Neutrophil (primary cell): ENCODE measurements around the gene TBC1D19.
"Not testable (repeated sequence)": the region's sequence is repeated elsewhere in the genome, so short reads cannot be mapped to it uniquely, and the experiment has no call there.

Source experiments
- H3K27ac ChIP-seq: fragments of 200-600 bp; sonication (generic); 2 replicates; pipeline ENCODE4 v1.5.1; 2016; ENCODE audit warnings: mild to moderate bottlenecking, moderate library complexity
- H3K27me3 ChIP-seq: fragments of 200-600 bp; sonication (generic); 2 replicates; pipeline ENCODE4 v1.6.0; 2016; ENCODE audit warnings: mild to moderate bottlenecking
- H3K36me3 ChIP-seq: fragments of 200-600 bp; sonication (generic); 2 replicates; pipeline ENCODE4 v1.5.1; 2017
- H3K4me1 ChIP-seq, 2 experiments: fragments of 200-600 bp in 1 of 2; sonication (generic) in 1 of 2; 1 replicate in 1 of 2; 2 replicates in 1 of 2; pipeline versions ENCODE4 v1.5.1 to v1.6.1; 2013 to 2016; ENCODE audit warnings: low read depth in 1 of 2, low read length in 1 of 2, mild to moderate bottlenecking in 1 of 2, moderate library complexity in 1 of 2; ENCODE audit not compliant: control insufficient read depth in 1 of 2, insufficient read depth in 1 of 2
- H3K4me3 ChIP-seq, 2 experiments: fragments of 200-600 bp in 1 of 2; sonication (generic) in 1 of 2; 1 replicate in 1 of 2; 2 replicates in 1 of 2; pipeline ENCODE4 v1.5.1; 2013 to 2016; ENCODE audit warnings: low read depth in 1 of 2, low read length in 1 of 2, mild to moderate bottlenecking in 1 of 2, moderate library complexity in 1 of 2
- H3K9me3 ChIP-seq: fragments of 200-600 bp; sonication (generic); 2 replicates; pipeline ENCODE4 v1.5.1; 2016
- CTCF ChIP-seq: fragments of 200-600 bp; sonication (generic); IDR thresholded peaks from 2 replicates; pipeline ENCODE4 v1.5.1; 2016; ENCODE audit warnings: antibody characterized with exemption

The TBC1D19 gene

GRCh38 chr4:26685250-26685649 is 101.4 kb downstream of the TBC1D19 start:
- no peak overlapping the region for H3K27ac ChIP-seq
- H3K4me1 ChIP-seq, result no peaks in the 10 kb centered on the region
- H3K27me3 ChIP-seq, result no peaks in the 10 kb centered on the region
- no peak for TF ChIP-seq CTCF
- H3K36me3 ChIP-seq, result no peaks in the 10 kb centered on the region
- no peaks in the 10 kb centered on the region for H3K9me3 ChIP-seq
- H3K4me3 ChIP-seq, result no peak overlapping the region

GRCh38 chr4:26687728-26688127 is 103.8 kb downstream of the TBC1D19 start:
- Histone ChIP-seq H3K27me3 (no peaks in the 10 kb centered on the region), H3K4me3 (no peak overlapping the region), H3K9me3 (no peaks in the 10 kb centered on the region), H3K27ac (no peak overlapping the region), H3K36me3 (no peaks in the 10 kb centered on the region), H3K4me1 (no peaks in the 10 kb centered on the region)
- TF ChIP-seq CTCF, result no peak

GRCh38 chr4:26690506-26690905 is 106.6 kb downstream of the TBC1D19 start:
- Histone ChIP-seq H3K36me3 (no peaks in the 10 kb centered on the region), H3K9me3 (no peaks in the 10 kb centered on the region), H3K4me3 (no peak overlapping the region), H3K27ac (no peak overlapping the region), H3K27me3 (no peaks in the 10 kb centered on the region), H3K4me1 (no peaks in the 10 kb centered on the region)
- TF ChIP-seq CTCF, result no peak

GRCh38 chr4:26692014-26692726 is 108.3 kb downstream of the TBC1D19 start:
- Histone ChIP-seq H3K27ac (no peak overlapping the region), H3K27me3 (no peaks in the 10 kb centered on the region)
- no peak for TF ChIP-seq CTCF

GRCh38 chr4:26694131-26694530 is 110.2 kb downstream of the TBC1D19 start:
- not testable (repeated sequence) for H3K9me3 ChIP-seq, H3K36me3 ChIP-seq, H3K4me3 ChIP-seq, H3K27ac ChIP-seq, H3K27me3 ChIP-seq, H3K4me1 ChIP-seq

More at GRCh38 chr4:26692014-26692726, 108.3 kb downstream of the TBC1D19 start:
- Histone ChIP-seq H3K4me3 (no peak overlapping the region), H3K36me3 (no peaks in the 10 kb centered on the region), H3K4me1 (no peaks in the 10 kb centered on the region), H3K9me3 (no peaks in the 10 kb centered on the region)

- Histone ChIP-seq H3K36me3 (no peaks in the 10 kb centered on the region), H3K9me3 (no peaks in the 10 kb centered on the region), H3K27me3 (no peaks in the 10 kb centered on the region), H3K4me1 (no peaks in the 10 kb centered on the region), H3K27ac (no peak overlapping the region), H3K4me3 (no peak overlapping the region)
- no peak for TF ChIP-seq CTCF
Measured at GRCh38 chr4:26700110-26700509, 116.2 kb downstream of the TBC1D19 start.
